Ammon's horn (tissue), 1 donor: Measurements from ENCODE around the gene RASGRF2.
A peak's percentile ranks its signal among the peaks of the same experiment; 100 is the strongest.

ENCODE experiments used
- DNase-seq: peaks from one replicate; pipeline ENCODE4 v3.0.0-alpha.2; 2016; ENCODE audit warnings: low spot score

Gene RASGRF2

DNA sequence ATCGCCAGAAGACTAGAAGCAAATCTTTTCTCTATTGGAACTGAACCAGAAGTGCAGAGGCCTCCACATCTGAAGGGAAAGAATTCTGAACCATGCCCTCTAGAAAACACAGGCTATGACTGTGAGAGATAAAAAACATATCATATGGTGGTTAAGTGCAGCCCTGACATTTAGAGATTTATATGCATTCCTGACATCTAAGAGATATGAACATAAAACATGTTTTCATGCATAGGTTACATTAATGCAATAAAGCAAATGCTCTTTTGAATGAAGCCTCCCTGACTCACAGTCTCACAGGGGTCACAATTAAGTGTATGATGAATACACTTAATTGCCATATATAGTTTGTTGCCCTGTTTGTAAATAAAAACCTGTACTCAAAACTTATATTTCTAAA, 244.0 kb downstream of the RASGRF2 start:
- DNase-seq: no peak

DNA sequence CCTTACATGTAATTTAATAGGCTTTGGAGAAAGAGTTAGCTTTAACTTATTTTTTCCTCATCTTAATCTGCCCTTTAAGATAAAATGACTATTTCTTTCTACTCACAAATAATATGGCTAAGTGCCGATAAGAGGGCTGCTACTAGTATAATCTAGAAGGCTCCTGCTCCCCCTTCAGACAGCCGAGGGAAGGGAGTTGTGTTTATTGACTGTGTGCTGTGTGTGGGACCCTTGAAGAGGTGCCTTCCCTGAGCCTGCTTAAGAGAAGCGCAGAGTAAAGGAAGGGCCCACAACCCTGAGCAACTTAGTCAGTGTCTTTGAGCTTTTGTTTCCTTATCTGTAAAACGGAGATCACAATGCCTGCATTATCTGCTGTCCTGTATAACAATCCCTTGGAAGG, 244.9 kb downstream of the RASGRF2 start:
- no peak for DNase-seq

DNA sequence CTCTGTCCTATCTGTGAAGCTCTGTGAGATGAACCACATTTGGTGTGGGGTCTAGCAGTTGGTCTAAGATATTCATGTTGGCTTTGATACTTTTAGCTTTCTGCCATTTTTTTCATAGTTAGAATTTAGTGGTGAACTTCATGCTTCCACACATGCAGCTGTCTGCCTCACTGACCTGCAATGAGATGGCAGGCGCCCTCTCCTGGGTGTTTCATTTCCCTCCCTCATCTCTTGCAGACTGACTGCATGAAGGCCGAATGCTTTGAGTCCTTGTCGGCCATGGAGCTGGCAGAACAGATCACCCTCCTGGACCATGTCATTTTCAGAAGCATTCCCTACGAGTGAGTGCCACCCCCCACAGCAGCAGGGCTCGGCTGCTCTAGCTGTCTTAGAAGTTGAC, 246.8 kb downstream of the RASGRF2 start:
- DNase-seq: no peak

DNA sequence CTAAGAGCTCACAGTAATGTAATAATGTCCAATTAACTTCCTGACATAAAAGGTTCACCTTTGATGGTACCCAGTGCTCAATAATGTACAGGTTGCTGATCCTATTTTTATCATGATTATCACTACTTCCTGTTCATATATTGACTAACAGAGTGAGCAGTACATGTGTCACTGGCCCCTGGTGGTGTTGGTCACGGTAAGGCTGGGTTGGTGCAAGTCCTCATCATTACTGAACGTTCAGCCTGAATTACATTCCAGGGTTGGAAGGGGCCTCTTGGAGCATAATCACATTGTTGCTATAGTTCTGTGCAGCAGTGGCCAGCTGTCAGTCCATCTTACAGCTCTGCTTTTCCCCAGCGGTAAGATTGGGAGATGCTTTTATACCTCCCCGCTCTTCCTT, 248.7 kb downstream of the RASGRF2 start:
- no peak for DNase-seq

DNA sequence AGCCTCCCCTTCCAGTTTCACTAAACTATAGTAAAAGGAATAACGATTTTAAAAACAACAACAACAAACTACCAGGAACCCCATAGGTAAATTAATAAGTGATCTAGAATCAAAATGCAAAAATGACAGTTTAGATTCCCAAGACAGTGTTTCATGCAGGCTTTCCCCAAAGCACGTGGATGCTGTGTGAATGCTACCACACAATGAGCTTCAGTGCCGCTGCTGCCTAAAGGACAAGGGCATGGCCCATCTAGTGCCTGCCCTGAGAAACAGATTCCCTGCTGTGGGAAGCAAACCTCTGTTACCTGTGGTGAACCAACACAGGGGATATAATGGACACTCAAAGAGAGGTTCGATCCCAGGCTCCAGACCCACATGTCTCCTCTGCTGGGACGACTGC, 249.2 kb downstream of the RASGRF2 start:
- DNase-seq: no peak

DNA sequence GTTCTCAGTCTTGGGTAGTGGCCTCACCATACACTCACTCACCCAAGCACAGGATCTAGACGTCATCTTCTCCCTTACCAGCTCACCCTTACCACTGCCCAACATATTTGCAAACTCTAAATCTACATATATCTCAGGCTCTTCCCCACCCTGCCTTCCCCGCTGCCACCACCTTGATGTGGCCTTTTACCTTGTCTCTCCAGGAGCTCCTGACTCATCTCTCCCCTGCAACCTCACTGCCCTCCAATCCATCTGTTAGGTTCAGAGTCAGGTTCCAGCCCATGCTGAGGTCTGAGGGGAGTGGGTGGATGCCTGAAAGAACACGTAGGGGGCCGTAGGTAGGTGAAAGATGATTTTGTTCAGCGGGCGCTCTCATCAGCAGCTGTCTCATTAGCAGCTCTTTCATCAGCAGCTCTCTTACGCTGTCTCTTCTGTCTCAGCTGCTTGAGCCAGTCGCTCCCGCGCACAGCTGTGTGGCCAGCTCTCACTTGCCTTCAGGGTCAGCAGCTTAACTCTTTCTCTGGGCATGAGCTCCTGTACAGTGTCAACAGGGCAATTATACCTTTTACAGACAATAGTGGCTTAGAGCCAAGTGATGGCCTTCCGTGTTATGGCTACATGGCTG, 249.8 kb downstream of the RASGRF2 start:
- no peak for DNase-seq

DNA sequence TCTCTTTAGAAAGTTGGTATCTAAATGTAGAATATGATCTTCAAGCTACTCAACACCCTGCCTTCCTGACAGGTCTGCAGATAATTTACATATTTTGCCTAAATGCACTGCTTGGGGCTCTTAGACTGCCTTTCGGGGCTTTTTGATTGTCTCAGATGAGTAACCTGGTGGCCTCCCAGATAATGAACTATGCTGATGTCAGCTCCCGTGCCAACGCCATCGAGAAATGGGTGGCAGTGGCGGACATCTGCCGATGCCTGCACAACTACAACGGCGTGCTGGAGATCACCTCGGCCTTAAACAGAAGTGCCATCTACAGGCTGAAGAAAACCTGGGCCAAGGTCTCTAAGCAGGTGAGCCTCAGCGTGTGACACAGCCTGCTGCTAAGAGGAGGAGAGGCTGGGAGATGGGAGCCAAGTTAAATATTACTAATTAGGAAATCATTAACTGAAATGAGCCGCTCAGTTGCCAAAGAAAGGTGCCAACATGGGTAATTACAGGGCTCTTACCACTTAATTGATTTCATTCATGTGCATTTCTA, 252.1 kb downstream of the RASGRF2 start:
- no peak for DNase-seq

DNA sequence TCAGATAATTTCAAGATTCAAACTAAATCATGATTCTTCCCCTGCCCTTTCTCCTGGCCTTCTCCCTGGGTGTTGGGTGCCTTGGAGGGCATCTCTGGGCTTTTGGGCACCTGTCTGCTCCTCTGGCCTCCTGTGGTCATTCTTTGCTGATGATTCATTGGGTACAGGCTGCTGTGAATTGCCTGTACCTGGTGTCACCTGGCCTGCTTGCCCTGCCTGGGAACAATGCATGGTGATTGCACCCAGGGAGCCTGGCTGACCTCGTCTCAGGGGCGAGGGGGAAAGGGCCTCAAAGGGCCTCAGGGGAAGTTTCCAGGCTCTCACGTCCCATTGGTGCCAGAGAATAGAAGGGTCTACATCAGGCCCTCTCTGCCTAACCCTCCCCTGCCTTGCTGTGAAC, 252.9 kb downstream of the RASGRF2 start:
- no peak for DNase-seq

DNA sequence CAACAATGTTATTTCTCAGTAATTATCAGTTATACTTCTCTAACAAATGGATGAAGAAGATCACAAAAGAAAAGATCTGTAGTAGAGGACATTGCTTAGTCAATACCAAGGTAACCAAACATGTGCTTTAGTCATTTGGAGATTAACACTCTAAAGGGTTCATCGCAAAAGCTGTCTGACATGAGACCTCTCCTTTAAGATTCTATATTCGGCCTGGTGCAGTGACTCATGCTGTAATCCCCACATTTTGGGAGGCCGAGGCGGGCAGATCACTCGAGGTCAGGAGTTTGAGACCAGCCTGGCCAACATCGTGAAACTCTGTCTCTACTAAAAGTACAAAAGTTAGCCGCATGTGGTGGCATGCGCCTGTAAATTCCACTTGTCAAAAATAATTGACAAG, 254.7 kb downstream of the RASGRF2 start:
- DNase-seq: no peak

DNA sequence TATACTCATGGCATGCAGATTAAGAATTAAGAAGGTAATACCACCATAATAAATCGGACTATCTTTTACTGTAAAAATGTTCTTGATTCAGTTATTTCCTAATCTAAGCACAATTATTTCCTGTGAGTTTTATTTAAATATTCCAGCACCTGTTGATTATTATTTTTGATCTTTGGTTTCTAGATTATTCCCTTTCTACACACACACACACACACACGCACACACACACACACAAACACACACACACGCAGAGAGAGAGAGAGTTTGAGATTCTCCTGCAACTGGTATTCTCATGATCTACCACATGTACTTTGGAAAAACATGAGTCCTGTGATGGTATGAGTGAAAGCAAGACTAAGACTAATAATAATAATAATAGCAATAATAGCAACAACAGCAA, 256.0 kb downstream of the RASGRF2 start:
- no peak for DNase-seq

DNA sequence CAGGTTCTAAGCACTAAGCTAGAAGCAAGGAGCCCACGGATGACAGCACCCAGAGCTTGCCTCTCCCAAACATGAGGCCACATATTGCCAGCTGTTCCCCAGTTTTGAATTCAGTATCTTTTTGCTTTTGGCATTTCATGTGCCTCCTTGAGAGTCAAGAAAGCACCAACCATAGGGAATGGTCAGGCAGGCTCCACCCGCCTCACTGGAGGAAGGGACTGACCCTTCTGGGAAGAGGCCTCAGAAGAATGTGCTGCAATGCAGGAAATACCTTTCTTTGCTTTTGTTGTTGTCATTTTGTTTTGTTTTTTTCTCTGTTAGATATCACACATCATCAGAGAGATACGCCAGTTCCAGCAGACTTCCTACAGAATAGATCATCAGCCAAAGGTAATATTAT, 259.2 kb downstream of the RASGRF2 start:
- no peak for DNase-seq

DNA sequence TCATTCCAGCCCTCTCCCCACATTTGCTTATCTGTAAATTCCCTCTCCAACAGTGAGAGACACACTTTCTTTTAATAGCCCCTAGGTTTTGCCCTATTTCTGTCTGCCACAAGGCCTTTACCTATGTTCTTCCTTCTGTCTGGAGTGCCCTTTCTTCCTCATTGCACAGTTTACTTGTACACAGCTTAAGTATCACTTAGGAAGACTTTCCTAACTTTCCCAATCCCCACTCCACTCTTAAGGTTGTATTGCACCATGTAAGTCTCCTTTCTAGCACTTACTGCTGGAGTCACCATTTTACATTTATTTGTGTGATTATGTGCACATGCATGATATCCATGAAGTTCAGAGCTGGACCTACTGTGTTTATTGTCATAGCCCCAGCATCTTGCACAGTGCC, 262.1 kb downstream of the RASGRF2 start:
- no peak for DNase-seq

DNA sequence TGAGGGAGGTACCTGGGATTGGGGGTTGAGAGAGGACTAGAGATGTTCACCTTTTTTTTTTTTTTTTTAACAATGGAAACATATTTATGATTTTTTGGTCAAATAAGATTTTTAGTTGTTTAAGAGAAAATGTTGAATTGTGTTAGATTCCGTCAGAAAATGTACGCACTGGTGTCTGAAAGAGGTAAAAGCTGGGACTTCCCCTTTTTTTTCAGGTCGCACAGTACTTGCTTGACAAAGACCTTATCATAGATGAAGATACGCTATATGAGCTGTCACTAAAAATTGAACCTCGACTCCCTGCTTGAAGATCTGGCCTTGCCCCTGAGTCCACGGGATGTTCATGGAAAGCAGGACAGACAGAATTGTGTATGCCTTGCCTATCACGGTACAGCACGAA, 265.3 kb downstream of the RASGRF2 start:
- DNase-seq: no peak

DNA sequence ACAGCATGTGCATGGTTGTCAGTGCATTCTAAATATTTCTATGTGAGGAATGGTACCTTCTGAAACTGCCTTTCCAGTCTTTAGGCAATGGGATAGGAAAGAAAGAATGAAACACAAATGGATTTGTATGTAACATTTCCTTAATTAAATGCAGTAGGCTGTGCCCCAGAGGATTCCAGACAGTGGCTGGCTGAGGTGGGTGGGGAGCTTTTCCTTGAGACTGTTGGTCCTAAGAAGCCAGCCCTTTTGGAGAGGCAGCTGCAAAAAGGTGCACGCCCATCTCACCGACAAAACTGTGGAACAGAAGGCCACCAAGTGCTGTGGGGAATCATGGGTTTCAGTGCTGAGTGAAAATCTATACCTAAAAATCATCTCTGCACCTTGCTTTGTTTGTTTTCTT, 266.1 kb downstream of the RASGRF2 start:
- no peak for DNase-seq

DNA sequence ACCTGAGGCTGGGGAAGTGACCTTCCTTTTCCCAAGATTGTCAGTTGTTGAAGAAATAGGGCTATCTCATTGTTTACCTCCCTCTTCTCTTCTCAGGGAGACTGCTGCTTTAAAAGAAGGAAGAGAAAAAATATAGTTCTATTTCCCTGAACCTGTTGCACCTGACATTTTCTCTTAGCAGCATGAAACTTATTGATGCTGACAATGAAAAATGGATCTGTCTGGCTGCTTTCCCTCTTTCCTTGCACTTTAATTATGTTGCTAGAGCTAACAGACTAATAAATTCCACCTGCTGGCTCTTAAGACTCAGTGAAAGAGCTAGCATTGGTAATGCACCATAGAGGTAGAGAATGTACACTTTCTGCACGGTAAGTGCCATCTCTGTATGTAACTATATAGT, 266.8 kb downstream of the RASGRF2 start:
- DNase-seq: no peak

DNA sequence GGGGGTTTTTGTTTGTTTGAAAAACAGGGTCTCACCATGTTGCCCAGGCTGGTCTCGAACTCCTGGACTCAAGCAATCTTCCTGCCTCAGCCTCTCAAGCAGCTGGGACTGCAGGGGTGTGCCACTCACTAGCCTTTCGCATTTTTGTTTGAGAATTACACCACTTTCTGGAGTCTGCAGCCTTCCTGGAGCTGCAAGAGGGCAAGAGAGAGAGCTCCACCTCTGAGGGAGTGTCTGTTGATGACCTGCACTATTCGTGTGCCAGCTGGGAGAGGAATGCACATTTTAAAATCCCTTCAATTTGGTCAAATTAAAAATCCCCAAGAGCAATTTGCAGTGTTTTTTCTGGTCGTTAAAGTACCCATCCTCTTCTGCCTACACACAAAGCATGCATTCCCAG, 267.9 kb downstream of the RASGRF2 start:
- DNase-seq: no peak

DNA sequence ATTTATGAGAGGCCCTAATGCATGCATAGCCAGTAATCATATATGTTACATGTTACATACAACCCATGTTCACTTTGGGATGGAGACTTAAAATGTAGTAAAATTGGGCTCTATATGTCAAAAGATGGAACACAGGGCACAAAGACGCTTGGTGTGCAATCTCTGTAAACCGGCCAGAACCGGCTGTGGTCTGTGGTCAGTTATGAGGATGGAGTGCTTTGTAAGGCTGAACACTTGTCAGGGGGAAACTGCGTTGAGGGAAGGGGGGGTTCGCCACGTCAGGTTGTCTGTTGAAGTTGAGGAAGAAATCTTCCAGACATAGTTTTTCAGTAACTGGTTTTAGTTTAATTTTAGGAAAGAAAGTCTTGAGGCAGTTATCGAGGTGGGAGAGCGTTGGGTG, 270.3 kb downstream of the RASGRF2 start:
- no peak for DNase-seq

DNA sequence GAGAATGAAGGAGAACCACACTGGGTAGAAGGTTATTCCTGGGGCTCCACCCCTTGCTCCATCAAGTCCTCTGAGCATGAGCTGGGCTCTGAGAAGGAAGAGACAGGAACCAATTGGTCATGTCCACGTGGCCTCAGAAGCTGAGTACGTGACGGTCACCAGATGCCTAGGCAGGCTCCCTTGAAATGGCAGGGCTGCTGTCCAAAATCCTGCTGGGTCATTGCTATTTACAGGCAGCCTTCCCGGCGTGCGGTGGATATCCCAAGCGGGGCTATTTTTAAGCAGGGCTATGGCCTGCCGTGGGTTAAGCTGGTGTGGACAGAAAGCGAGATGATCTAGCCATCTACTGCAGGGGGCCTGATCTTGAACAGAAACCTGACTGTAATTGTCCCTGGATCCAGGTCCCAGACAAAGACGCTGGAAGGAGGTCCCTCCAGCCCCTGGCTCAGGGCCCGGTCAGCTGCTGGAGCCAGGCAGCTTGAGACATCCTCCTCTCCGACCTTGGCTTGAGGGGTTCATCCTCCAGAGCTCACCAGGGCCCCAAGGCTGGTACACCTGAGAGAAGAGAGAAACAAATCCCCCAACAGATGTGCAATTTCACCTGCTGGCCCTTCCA, 272.4 kb downstream of the RASGRF2 start:
- DNase-seq: peak; percentile 35

DNA sequence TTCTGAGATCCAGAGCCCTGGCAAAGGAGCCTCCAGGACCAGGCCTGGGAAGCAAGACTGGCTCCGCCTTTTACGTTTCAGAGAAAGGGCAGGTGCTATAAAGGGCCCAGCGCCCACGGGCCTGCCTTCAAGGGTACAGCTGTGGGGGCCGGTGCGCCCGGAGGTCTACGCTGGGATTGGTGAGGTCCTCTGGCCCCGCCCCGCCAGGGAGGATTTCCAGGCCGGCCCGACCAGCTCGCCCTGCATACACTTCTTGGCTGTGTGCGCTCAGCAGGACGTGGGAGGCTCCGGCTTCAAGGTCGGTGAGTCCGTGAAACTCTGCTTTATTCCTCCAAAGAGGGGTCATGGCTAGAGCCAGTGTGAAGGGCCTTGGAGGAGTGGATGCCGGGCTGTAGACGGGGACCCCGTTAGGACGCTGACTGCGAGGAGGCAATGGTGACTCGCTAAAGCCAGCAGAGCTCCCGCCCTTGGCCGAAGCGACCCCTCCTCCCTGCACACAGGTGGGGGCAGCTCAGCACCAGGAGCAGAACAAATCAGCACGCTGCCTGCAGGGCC, 273.0 kb downstream of the RASGRF2 start, which contains the start of gene CKMT2:
TSS of gene CKMT2 (plus strand) at position 243 of the 555 bp plus-strand sequence. CDS start 17,811 bp downstream, outside the sequence.
- DNase-seq: peak; percentile 66

DNA sequence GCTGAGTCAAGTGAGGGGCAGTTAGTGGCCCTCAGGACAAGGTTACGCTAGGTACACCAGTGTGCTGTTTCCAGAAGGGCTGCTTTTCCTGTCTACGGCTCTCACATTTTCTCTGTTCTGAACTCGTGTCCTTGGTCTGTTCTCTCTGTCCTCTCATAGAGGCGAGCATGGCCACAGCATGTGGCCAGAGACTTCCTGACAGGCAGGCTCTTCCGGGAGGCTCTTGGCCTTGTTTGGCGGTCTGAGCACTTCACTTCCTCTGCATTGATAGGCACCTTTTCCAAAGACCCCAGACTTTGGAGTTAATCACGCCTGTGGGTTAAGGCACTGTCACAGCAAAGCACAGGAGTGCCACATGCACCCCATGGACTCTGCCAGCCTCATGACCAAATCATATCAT, 274.1 kb downstream of the RASGRF2 start:
- no peak for DNase-seq

DNA sequence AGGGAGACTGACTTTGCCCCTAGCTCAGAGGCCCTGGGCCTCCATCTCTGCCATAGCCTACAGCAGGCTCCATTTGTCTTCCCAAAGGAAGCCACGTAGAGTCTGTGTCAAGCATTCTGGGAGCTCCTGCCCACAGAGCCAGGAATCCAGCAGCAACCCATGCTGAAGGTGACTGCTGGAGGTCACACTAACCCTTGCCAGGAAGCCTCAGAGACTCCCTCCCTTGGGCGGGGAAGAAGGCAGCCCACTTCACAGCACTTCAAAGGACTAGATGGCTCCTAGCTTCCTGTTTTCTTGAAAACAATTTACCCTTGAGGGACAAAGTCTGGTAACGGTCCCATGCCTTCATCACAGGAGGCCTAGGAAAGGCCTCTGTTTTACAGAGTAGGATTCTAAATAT, 274.6 kb downstream of the RASGRF2 start:
- DNase-seq: no peak

DNA sequence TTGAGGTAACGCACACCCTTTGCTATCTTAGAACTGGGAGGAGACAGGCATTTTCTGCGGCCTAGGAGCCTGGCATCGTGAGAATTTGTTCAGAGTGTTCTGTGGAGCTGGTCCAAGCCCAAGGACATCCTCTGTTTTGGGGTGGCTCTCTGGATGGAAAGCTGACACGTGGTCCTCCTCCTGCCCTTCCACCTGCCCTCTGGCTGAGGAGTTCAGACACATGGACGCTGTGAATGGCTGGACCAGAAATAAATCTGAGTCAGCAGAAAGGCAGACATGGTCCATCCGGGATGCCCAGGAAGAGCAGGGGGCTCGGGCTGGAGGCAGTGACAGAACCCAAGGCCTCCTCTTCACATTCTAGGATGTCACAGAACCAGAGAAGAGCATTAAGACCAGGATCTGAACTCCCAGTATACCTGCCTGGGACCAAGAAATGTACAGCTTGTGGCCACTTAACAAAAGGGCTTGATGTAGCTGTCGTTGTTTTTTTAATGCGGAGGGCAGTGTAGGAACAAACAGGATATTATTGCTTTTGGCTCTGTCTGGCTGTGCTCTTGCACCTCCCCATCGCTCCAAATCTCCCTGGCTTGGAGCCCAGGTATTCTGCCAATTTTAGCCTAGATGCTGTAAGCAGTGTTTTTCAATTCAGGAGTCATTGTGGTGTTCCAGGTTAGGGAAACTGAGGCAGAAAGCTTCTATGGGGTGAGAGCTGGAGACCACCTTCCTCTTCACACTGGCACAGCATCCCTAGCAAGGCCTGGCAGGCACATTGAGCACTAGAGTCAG, 275.3 kb downstream of the RASGRF2 start:
- peak; percentile 46 for DNase-seq

DNA sequence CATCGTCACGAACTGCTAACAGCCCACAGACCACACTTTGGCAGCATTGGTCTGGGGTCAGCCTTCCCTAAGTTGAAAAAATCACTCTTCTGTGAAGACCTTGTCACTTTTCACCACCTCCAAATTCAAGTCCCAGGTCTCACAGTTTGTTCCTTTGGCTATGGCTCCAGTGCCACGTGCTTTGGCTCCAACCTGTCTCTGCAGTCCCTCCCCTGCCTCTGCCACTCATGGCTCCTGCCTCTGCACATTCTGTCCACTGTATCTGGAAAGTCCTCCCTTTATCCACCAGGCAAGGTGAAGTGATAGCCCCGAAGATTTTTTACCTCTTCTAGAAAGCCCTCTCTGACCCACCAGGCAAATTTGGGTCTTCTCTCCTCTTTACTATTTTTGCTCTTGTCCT, 278.3 kb downstream of the RASGRF2 start:
- DNase-seq: no peak
